PC-3 (cell line): ENCODE results near the gene LGR4. TPM values are rescaled to one million over a fixed set of nuclear protein-coding genes. Genes with fewer than 3 reads are reported as not detected.

ENCODE experiments used
- ATAC-seq: fragments of 200-7000 bp; cut with Tn5 transposase; 2 replicates; pipeline ENCODE4 v1.9.1; 2020; ENCODE audit warnings: mild to moderate bottlenecking, moderate library complexity
- BruUV-seq: library from RNA; stranded (reverse); fragments of 400-500 nt; replicated peaks from 2 replicates; lab custom pipeline; 2021; lab: Mats Ljungman, UMichigan
- CTCF ChIA-PET: fragments of 300-600 bp; sonication (Branson Sonifier 250); formaldehyde crosslinking; loops from one replicate; lab custom pipeline; 2022; ENCODE audit warnings: antibody characterized with exemption; lab: Charles Lee
- POLR2A ChIA-PET: fragments of 300-600 bp; sonication (Branson Sonifier 250); formaldehyde crosslinking; loops from one replicate; lab custom pipeline; 2022; ENCODE audit warnings: antibody characterized with exemption; ENCODE audit not compliant: unreplicated experiment; lab: Charles Lee
- DNase-seq: peaks from one replicate; pipeline ENCODE4 v3.0.0-alpha.2; 2015
- H2AFZ ChIP-seq: fragments of 300-600 bp; sonication (generic); 2 replicates; pipeline ENCODE4 v1.6.0; 2016; ENCODE audit warnings: antibody characterized with exemption, low read length
- H3F3A ChIP-seq: fragments of 300-600 bp; sonication (generic); one replicate; pipeline ENCODE4 v1.6.0; 2017; ENCODE audit warnings: antibody characterized with exemption, low read length, control low read depth, mild to moderate bottlenecking; ENCODE audit not compliant: unreplicated experiment
- H3K27ac ChIP-seq: fragments of 300-600 bp; sonication (generic); 2 replicates; pipeline ENCODE4 v1.5.1; 2016; ENCODE audit warnings: mild to moderate bottlenecking, low read length
- H3K27me3 ChIP-seq: fragments of 300-600 bp; sonication (generic); 2 replicates; pipeline ENCODE4 v1.6.1; 2016; ENCODE audit warnings: low read length, mixed read lengths
- H3K36me3 ChIP-seq: fragments of 300-600 bp; sonication (generic); 2 replicates; pipeline ENCODE4 v1.6.1; 2016; ENCODE audit warnings: low read depth, mixed run types, low read length, mixed read lengths
- H3K4me1 ChIP-seq: fragments of 300-600 bp; sonication (generic); 2 replicates; pipeline ENCODE4 v1.5.1; 2016; ENCODE audit warnings: low read length; ENCODE audit not compliant: insufficient read depth
- H3K4me2 ChIP-seq: fragments of 300-600 bp; sonication (generic); 2 replicates; pipeline ENCODE4 v1.6.0; 2016; ENCODE audit warnings: low read length
- H3K4me3 ChIP-seq: fragments of 300-600 bp; sonication (generic); 2 replicates; pipeline ENCODE4 v1.5.1; 2016; ENCODE audit warnings: mild to moderate bottlenecking, low read length, mixed read lengths
- H3K79me2 ChIP-seq: fragments of 300-600 bp; sonication (generic); 2 replicates; pipeline ENCODE4 v1.6.1; 2017; ENCODE audit warnings: low read length, mixed read lengths
- H3K9ac ChIP-seq: fragments of 300-600 bp; sonication (generic); 2 replicates; pipeline ENCODE4 v1.6.0; 2016; ENCODE audit warnings: mild to moderate bottlenecking, low read length
- H3K9me2 ChIP-seq: fragments of 300-600 bp; sonication (generic); replicated peaks from 2 replicates; pipeline ENCODE4 v1.6.1; 2016; ENCODE audit warnings: mixed run types, low read length, mixed read lengths
- H3K9me3 ChIP-seq: fragments of 300-600 bp; sonication (generic); 2 replicates; pipeline ENCODE4 v1.6.1; 2016; ENCODE audit warnings: low read length, mixed read lengths
- H4K20me1 ChIP-seq: fragments of 300-600 bp; sonication (generic); 2 replicates; pipeline ENCODE4 v1.6.1; 2016; ENCODE audit warnings: low read length, mixed read lengths
- EZH2 ChIP-seq: fragments of 300-600 bp; sonication (generic); IDR thresholded peaks from one replicate; pipeline ENCODE4 v1.6.1; 2017; ENCODE audit warnings: antibody characterized with exemption, mild to moderate bottlenecking, low read length; ENCODE audit not compliant: unreplicated experiment
- EZH2phosphoT487 ChIP-seq: fragments of 300-600 bp; sonication (generic); IDR thresholded peaks from 2 replicates; pipeline ENCODE4 v1.6.1; 2018; ENCODE audit warnings: mild to moderate bottlenecking, antibody characterized with exemption, low read length, borderline replicate concordance
- intact Hi-C: fragments of 100-400 bp; cut with micrococcal nuclease; formaldehyde crosslinking; loops from 2 replicates; pipeline ENCODE4 v1.9.0; 2023
- total RNA-seq: library from RNA; depleted of rRNA; stranded (reverse); fragments of >200 nt; gene quantifications from 2 replicates; pipeline ENCODE4 v1.2.3, GENCODE V29; 2014
- TF ChIP-seq, protein P1 (sequence below): fragments of 300-600 bp; sonication (generic); conservative IDR thresholded peaks from 2 replicates; pipeline ENCODE4 v1.5.1; 2017; ENCODE audit warnings: antibody characterized with exemption, low read depth, mild to moderate bottlenecking, low read length

The LGR4 gene
- total RNA-seq, 1 experiment from 2014 or later: 13.5 TPM

DNA sequence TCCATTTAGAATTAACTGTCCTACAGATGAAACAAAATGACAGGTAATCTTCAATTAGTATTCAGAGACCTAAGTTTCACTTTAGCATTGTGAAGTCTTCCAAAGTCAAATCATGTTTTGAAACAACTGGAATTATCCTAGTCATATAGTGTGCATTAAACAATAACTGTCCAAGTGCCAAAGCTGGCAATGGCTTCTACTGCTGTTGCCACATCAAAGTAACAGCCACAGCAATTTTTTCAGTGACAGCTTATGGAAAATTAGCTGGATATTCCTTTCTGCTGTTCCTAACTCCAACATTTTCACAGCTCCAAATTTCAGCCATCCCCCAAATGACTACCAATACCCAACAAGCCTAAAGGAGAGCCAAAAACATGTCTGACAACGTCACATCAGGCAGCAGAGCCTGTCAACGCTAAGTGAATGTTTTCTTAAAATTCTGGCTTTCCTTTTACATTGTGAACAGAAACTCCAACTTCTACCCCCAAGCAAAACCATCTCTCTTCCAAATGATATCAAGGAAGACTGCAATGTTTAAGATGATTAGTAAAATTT lies 64.3 kb downstream of the LGR4 start:
- Histone ChIP-seq H4K20me1 (no peaks in the 10 kb centered on the region), H2AFZ (no peak overlapping the region), H3K9ac (no peak overlapping the region), H3K27ac (no peak overlapping the region), H3K4me1 (peaks cover 4% of the 10 kb centered on the region; the same call in 1 of the 2 replicates), H3K27me3 (no peaks in the 10 kb centered on the region), H3K4me3 (no peak overlapping the region), H3F3A (no peaks in the 10 kb centered on the region), H3K79me2 (peaks cover 2% of the 10 kb centered on the region; the same call in 1 of the 2 replicates), H3K9me3 (no peaks in the 10 kb centered on the region), H3K36me3 (no peaks in the 10 kb centered on the region), H3K4me2 (no peak overlapping the region), H3K9me2 (no peaks in the 10 kb centered on the region)
- ChIA-PET CTCF (no interaction called here), POLR2A (no interaction called here)
- BruUV-seq: no TSS peak
- ATAC-seq (no peak), DNase-seq (no peak)
- intact Hi-C loops: no loop called here
- TF ChIP-seq EZH2 (no peak), EZH2phosphoT487 (no peak)
- TF ChIP-seq, protein P1, sequence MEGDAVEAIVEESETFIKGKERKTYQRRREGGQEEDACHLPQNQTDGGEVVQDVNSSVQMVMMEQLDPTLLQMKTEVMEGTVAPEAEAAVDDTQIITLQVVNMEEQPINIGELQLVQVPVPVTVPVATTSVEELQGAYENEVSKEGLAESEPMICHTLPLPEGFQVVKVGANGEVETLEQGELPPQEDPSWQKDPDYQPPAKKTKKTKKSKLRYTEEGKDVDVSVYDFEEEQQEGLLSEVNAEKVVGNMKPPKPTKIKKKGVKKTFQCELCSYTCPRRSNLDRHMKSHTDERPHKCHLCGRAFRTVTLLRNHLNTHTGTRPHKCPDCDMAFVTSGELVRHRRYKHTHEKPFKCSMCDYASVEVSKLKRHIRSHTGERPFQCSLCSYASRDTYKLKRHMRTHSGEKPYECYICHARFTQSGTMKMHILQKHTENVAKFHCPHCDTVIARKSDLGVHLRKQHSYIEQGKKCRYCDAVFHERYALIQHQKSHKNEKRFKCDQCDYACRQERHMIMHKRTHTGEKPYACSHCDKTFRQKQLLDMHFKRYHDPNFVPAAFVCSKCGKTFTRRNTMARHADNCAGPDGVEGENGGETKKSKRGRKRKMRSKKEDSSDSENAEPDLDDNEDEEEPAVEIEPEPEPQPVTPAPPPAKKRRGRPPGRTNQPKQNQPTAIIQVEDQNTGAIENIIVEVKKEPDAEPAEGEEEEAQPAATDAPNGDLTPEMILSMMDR: no peak

DNA sequence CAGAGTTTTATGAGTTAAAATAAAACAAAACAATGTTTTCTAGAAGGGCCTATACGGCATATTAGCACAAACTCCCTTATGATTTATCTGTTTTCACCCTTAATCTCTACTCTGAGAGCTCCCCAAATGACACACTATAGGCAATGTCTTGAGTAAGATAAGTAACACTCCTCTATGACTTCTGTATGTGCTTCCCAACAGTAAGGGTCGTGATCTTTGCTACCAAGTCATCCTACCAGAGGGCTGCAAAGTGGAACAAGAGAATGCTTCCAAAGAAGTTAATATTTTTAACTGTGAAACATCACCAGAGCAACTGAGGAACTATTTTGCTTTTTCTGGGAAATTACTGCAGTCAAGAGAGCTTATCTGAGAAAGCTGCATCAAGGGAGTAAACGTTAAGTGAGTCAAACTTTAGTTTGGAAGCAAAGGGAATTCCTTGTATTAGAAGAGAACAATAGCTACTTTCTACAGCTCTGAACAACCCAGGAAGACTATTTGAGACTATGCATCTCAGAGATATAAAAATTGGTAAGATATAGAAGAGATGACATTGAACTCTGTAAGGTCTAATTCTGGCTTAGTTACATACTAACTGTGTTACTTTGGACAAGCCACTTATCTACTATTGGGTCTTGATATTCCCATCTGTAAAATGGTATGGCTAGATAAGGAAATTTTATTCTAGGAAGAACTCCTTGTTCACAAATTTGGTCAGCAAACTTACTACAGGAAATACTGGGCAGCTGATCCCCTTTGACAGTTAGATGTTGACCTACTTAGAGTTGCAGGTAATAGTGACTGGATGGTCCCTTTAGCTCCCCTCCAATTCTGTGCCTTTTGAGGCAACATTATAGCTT lies 65.9 kb downstream of the LGR4 start:
- peaks cover 6% of the 10 kb centered on the region for H3F3A ChIP-seq
- H3K27me3 ChIP-seq: no peaks in the 10 kb centered on the region
- intact Hi-C loops: no loop called here
- H3K4me2 ChIP-seq: no peak overlapping the region
- H3K79me2 ChIP-seq: no peaks in the 10 kb centered on the region
- TF ChIP-seq, protein P1: no peak
- TF ChIP-seq EZH2phosphoT487 (no peak), EZH2 (no peak)
- ATAC-seq (no peak), DNase-seq (no peak)
- H3K9me2 ChIP-seq: no peaks in the 10 kb centered on the region
- H3K4me1 ChIP-seq: peaks cover 20% of the 10 kb centered on the region
- no peaks in the 10 kb centered on the region for H4K20me1 ChIP-seq
- ChIA-PET POLR2A (interaction anchor here (0.6 kb wide), 1 partner anchor 50 kb away, joined by 4 read pairs; no protein-coding TSS in a partner anchor), CTCF (no interaction called here)
- no peak overlapping the region for H3K4me3 ChIP-seq
- H3K9me3 ChIP-seq: no peaks in the 10 kb centered on the region
- no peaks in the 10 kb centered on the region for H3K36me3 ChIP-seq
- H2AFZ ChIP-seq: no peak overlapping the region
- no TSS peak for BruUV-seq
- H3K27ac ChIP-seq: no peak overlapping the region
- H3K9ac ChIP-seq: no peak overlapping the region

DNA sequence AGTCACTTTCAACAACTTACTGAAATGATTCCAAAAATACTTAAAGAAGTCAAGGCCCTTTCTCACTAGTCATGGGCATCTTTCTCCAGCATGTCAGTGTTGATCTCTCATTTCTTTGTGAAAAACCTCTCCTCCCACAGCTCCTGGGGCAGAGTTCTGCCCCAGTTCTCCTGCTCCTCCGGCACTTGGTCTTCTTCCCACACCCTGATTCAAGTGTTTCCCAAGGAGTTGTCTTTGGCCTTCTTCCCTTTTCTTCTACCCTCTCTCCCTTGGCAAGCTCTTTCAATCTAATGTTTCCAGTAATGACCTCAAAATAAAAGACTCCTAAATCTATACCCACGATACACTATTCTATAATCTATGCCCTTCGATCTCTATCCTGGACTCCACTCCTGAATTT lies 67.5 kb downstream of the LGR4 start:
- Histone ChIP-seq H3K4me1 (peaks cover 27% of the 10 kb centered on the region), H3K9me2 (no peaks in the 10 kb centered on the region), H3K4me3 (no peak overlapping the region), H3K36me3 (no peaks in the 10 kb centered on the region), H3K79me2 (no peaks in the 10 kb centered on the region), H4K20me1 (no peaks in the 10 kb centered on the region), H3K27me3 (no peaks in the 10 kb centered on the region), H3K27ac (no peak overlapping the region), H3F3A (peaks cover 6% of the 10 kb centered on the region), H3K4me2 (no peak overlapping the region), H3K9me3 (no peaks in the 10 kb centered on the region), H2AFZ (no peak overlapping the region), H3K9ac (no peak overlapping the region)
- no peak for DNase-seq
- intact Hi-C loops: no loop called here
- ATAC-seq: no peak
- no TSS peak for BruUV-seq
- ChIA-PET CTCF (interaction anchor here (0.6 kb wide), 1 partner anchor 60 kb away, joined by 4 read pairs; no protein-coding TSS in a partner anchor), POLR2A (no interaction called here)
- TF ChIP-seq, protein P1: no peak
- TF ChIP-seq EZH2phosphoT487: no peak
